ENCODE results near the gene HS3ST2.

Gene HS3ST2

DNA sequence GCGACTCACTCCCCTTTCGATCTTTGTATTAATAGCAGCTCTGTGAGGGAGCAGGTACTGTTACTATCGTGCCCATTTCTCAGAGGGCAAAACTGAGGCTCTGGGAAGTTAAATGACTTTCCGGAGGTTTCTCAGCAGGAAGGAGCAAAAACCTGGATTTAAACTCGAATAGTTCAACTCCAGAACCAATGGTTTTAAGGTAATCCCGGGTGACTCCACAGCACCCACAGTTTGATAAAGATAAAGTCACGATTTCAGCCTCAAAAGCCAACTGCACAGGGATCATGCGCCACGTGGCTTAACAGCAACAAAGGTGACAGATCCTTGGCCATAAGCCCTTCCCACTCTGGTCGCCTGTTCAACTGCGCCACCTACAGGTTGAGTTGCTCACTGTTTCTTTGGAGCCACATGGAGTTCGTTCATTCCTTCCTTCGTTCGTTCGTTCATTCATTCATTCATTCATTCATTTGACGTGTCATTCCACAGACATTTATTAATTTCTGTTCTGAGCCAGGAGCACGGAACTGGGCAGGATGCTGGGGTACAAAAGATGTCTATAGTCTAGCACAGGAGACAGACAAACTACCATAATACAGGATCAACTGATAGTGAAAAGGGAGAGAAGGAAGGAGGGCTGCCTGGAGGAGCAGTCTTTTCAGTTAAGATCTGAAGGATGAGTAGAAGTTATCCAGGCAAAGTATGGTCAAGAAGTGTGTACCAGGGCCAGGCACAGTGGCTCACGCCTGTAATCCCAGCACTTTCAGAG is 134.8 kb downstream of the HS3ST2 start:
- TF ChIP-seq, protein P1, sequence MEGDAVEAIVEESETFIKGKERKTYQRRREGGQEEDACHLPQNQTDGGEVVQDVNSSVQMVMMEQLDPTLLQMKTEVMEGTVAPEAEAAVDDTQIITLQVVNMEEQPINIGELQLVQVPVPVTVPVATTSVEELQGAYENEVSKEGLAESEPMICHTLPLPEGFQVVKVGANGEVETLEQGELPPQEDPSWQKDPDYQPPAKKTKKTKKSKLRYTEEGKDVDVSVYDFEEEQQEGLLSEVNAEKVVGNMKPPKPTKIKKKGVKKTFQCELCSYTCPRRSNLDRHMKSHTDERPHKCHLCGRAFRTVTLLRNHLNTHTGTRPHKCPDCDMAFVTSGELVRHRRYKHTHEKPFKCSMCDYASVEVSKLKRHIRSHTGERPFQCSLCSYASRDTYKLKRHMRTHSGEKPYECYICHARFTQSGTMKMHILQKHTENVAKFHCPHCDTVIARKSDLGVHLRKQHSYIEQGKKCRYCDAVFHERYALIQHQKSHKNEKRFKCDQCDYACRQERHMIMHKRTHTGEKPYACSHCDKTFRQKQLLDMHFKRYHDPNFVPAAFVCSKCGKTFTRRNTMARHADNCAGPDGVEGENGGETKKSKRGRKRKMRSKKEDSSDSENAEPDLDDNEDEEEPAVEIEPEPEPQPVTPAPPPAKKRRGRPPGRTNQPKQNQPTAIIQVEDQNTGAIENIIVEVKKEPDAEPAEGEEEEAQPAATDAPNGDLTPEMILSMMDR (IDR thresholded peaks at IDR 0.05; ENCODE audit: extremely low read depth, insufficient read depth, missing control alignments), result peak; percentile 77
- peak; percentile 78 for DNase-seq (ENCODE audit: low spot score)
- in situ Hi-C loops (cut with MboI; ENCODE audit: low pct_unique_long_range_greater_than_20kb, low sequenced_read_pairs, unreplicated experiment), result no loop called here

DNA sequence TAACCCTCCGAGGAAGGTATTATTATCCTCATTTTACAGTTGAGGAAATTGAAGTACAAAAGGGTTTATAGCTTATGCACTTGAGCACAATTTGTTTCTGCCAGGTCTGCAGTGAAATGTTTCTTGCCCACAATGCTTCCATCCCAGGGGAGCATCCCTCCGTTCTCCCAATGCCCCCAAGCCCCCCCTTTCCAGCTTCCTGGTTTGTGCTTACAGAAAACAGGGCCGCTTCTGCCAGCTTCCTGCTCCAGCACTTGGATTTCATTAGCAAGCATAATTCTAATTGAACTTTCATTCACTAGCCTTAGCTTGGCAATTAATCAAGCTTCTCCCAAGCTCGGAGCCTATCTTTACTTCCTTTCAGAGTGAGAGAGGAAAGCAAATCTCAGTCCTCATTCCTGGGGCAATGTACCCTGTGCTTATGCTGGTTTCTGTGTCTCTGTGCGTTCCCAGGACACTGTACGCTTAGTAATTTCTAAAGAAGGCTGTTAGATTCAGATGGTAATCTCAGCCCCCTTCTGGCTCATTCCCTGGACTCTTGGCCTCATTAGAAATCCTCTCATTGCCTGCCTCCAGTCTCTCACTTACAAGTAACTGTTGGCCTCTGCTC is 141.6 kb downstream of the HS3ST2 start:
- no peak for DNase-seq (ENCODE audit: low spot score)
- TF ChIP-seq, protein P1 (IDR thresholded peaks at IDR 0.05; ENCODE audit: extremely low read depth, insufficient read depth, missing control alignments), result no peak
- in situ Hi-C loops (cut with MboI; ENCODE audit: low pct_unique_long_range_greater_than_20kb, low sequenced_read_pairs, unreplicated experiment), result no loop called here

DNA sequence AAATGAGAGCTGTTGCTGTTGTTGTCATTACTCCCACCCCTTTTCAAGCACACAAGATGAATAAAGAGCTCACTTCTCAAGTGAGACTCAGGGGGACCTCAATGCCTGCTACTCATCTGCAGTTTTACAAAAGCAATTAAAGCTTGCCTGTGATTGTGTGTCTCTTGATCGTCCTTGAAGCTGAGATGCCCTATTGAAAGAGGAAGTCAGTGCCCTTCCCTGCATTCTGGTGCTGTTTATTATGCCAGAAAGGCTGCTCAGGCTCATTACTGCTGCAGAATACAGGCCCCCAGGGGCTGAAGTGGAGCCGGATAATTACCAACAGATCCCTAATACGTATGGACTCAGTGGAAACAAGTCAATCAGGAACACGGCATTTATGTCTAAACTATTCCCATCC is 147.2 kb downstream of the HS3ST2 start:
- DNase-seq (ENCODE audit: low spot score), result no peak
- in situ Hi-C loops (cut with MboI; ENCODE audit: low pct_unique_long_range_greater_than_20kb, low sequenced_read_pairs, unreplicated experiment), result no loop called here
- TF ChIP-seq, protein P1 (IDR thresholded peaks at IDR 0.05; ENCODE audit: extremely low read depth, insufficient read depth, missing control alignments), result no peak

- TF ChIP-seq, protein P1 (IDR thresholded peaks at IDR 0.05; ENCODE audit: extremely low read depth, insufficient read depth, missing control alignments), result no peak
- in situ Hi-C loops (cut with MboI; ENCODE audit: low pct_unique_long_range_greater_than_20kb, low sequenced_read_pairs, unreplicated experiment), result no loop called here
- DNase-seq (ENCODE audit: low spot score), result no peak
Measured at GRCh38 chr16:22962905-22963304, 148.9 kb downstream of the HS3ST2 start.
